Loucy (cell line): ENCODE measurements around the gene PAEP.

Experiments
- H2AFZ ChIP-seq: fragments of 200-600 bp; sonication (generic); 2 replicates; pipeline ENCODE4 v1.6.0; 2016; ENCODE audit warnings: antibody characterized with exemption, mild to moderate bottlenecking, low read length, moderate library complexity
- H3F3A ChIP-seq: fragments of 200-600 bp; 2 replicates; pipeline ENCODE4 v1.6.0; 2016; ENCODE audit warnings: antibody characterized with exemption, low read depth, mild to moderate bottlenecking
- H3K27me3 ChIP-seq: fragments of 200-600 bp; sonication (generic); 2 replicates; pipeline ENCODE4 v1.6.1; 2014; ENCODE audit warnings: low read length, mild to moderate bottlenecking; ENCODE audit not compliant: insufficient read depth, poor library complexity, severe bottlenecking
- H3K36me3 ChIP-seq: fragments of 200-600 bp; sonication (generic); 2 replicates; pipeline ENCODE4 v1.6.1; 2016; ENCODE audit warnings: low read length; ENCODE audit not compliant: insufficient read depth
- H3K4me1 ChIP-seq: fragments of 200-600 bp; sonication (generic); 2 replicates; pipeline ENCODE4 v1.5.1; 2014; ENCODE audit warnings: low read length, mild to moderate bottlenecking; ENCODE audit not compliant: insufficient read depth, poor library complexity, severe bottlenecking
- H3K4me2 ChIP-seq: fragments of 200-600 bp; sonication (generic); 2 replicates; pipeline ENCODE4 v1.6.0; 2014; ENCODE audit warnings: antibody characterized with exemption, low read length, low read depth, mild to moderate bottlenecking; ENCODE audit not compliant: poor library complexity, severe bottlenecking
- H3K4me3 ChIP-seq: fragments of 200-600 bp; sonication (generic); 2 replicates; pipeline ENCODE4 v1.5.1; 2014; ENCODE audit warnings: low read length, mild to moderate bottlenecking, mixed read lengths; ENCODE audit not compliant: poor library complexity, severe bottlenecking
- H3K79me2 ChIP-seq: fragments of 200-600 bp; sonication (generic); 2 replicates; pipeline ENCODE4 v1.6.1; 2014; ENCODE audit warnings: low read length; ENCODE audit not compliant: insufficient read depth
- H3K9ac ChIP-seq: fragments of 200-600 bp; sonication (generic); 2 replicates; pipeline ENCODE4 v1.6.0; 2014; ENCODE audit warnings: mild to moderate bottlenecking, low read depth, low read length, moderate library complexity; ENCODE audit not compliant: poor library complexity, severe bottlenecking
- H3K9me2 ChIP-seq: fragments of 200-600 bp; sonication (generic); replicated peaks from 2 replicates; pipeline ENCODE4 v1.6.1; 2016; ENCODE audit warnings: low read depth, low read length, mixed read lengths
- H3K9me3 ChIP-seq: fragments of 200-600 bp; sonication (generic); 2 replicates; pipeline ENCODE4 v1.6.1; 2014; ENCODE audit warnings: mild to moderate bottlenecking, antibody characterized with exemption, low read length, low read depth; ENCODE audit not compliant: insufficient read depth
- H4K20me1 ChIP-seq: fragments of 200-600 bp; sonication (generic); 2 replicates; pipeline ENCODE4 v1.6.0; 2014; ENCODE audit warnings: antibody characterized with exemption, low read length, mild to moderate bottlenecking; ENCODE audit not compliant: insufficient read depth, poor library complexity, severe bottlenecking
- EZH2phosphoT487 ChIP-seq: fragments of 200-600 bp; IDR thresholded peaks from 2 replicates; pipeline ENCODE4 v1.6.1; 2018; ENCODE audit warnings: antibody characterized with exemption, mild to moderate bottlenecking, moderate library complexity, borderline replicate concordance
- TF ChIP-seq, protein P1 (sequence below): fragments of 200-600 bp; sonication (generic); conservative IDR thresholded peaks from 2 replicates; pipeline ENCODE4 v1.5.1; 2014; ENCODE audit warnings: mild to moderate bottlenecking, antibody characterized with exemption, low read length

PAEP gene

GRCh38 chr9:135596211-135596610 lies 34.7 kb downstream of the PAEP start:
- Histone ChIP-seq H3K4me2 (no peak overlapping the region), H3K79me2 (no peaks in the 10 kb centered on the region), H3K9me3 (no peaks in the 10 kb centered on the region; the same call in 1 of the 2 replicates), H3K4me1 (no peaks in the 10 kb centered on the region), H3K9me2 (no peaks in the 10 kb centered on the region), H3K27me3 (no peaks in the 10 kb centered on the region), H3K4me3 (no peak overlapping the region), H4K20me1 (no peaks in the 10 kb centered on the region), H2AFZ (no peak overlapping the region), H3F3A (no peaks in the 10 kb centered on the region), H3K9ac (no peak overlapping the region), H3K36me3 (no peaks in the 10 kb centered on the region)
- no peak for TF ChIP-seq EZH2phosphoT487
- TF ChIP-seq, protein P1, sequence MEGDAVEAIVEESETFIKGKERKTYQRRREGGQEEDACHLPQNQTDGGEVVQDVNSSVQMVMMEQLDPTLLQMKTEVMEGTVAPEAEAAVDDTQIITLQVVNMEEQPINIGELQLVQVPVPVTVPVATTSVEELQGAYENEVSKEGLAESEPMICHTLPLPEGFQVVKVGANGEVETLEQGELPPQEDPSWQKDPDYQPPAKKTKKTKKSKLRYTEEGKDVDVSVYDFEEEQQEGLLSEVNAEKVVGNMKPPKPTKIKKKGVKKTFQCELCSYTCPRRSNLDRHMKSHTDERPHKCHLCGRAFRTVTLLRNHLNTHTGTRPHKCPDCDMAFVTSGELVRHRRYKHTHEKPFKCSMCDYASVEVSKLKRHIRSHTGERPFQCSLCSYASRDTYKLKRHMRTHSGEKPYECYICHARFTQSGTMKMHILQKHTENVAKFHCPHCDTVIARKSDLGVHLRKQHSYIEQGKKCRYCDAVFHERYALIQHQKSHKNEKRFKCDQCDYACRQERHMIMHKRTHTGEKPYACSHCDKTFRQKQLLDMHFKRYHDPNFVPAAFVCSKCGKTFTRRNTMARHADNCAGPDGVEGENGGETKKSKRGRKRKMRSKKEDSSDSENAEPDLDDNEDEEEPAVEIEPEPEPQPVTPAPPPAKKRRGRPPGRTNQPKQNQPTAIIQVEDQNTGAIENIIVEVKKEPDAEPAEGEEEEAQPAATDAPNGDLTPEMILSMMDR, result no peak

DNA sequence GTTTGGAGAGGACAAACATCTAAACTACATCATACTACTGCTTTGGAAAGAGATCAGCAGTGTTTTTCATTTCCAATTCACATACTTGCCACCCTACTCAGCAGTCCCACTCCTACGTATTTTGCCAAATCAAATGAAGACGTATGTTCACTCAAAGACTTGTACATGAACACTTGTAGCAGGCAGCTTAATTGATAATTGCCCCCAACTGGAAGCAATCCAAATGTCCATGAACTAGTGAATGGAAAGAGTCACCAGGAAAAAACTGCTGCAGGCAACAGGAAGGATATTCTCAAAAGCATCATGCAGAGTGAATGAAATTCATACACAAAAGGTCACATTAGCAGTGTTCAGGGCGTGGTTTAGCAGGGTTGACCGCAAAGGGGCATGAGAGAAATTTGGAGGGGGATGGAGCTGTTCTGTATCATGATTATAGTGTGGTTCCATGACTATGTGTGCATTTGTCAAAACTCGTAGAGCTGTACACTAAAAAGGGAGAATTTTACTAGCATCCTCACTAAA lies 38.8 kb downstream of the PAEP start:
- Histone ChIP-seq H3K9ac (no peak overlapping the region), H3K36me3 (no peaks in the 10 kb centered on the region), H3K4me1 (no peaks in the 10 kb centered on the region), H3K27me3 (no peaks in the 10 kb centered on the region), H3K9me2 (no peaks in the 10 kb centered on the region), H4K20me1 (no peaks in the 10 kb centered on the region), H3F3A (no peaks in the 10 kb centered on the region), H3K4me3 (no peak overlapping the region), H2AFZ (no peak overlapping the region), H3K4me2 (no peak overlapping the region), H3K9me3 (no peaks in the 10 kb centered on the region), H3K79me2 (no peaks in the 10 kb centered on the region)
- no peak for TF ChIP-seq EZH2phosphoT487
- TF ChIP-seq, protein P1, result no peak

GRCh38 chr9:135601988-135602387 lies 40.4 kb downstream of the PAEP start:
- Histone ChIP-seq H3K4me1 (no peaks in the 10 kb centered on the region), H3F3A (no peaks in the 10 kb centered on the region), H4K20me1 (no peaks in the 10 kb centered on the region), H3K9me3 (no peaks in the 10 kb centered on the region), H3K4me3 (no peak overlapping the region), H3K36me3 (no peaks in the 10 kb centered on the region), H3K4me2 (no peak overlapping the region), H2AFZ (no peak overlapping the region), H3K9me2 (no peaks in the 10 kb centered on the region), H3K79me2 (no peaks in the 10 kb centered on the region), H3K9ac (no peak overlapping the region), H3K27me3 (no peaks in the 10 kb centered on the region)
- TF ChIP-seq, protein P1, result no peak
- TF ChIP-seq EZH2phosphoT487, result no peak
